GM23338 (cell line): ENCODE results near the gene EVC2. TPM values are rescaled to one million over a fixed set of nuclear protein-coding genes. Genes with fewer than 3 reads are reported as not detected.
A peak's percentile ranks its signal among the peaks of the same experiment; 100 is the strongest.

Source experiments
- ATAC-seq: fragments of 200-7000 bp; cut with Tn5 transposase; 3 replicates; pipeline ENCODE4 v1.9.1; 2020
- DNase-seq: peaks from one replicate; pipeline ENCODE4 v3.0.0-alpha.2; 2015; ENCODE audit warnings: low spot score
- H2AFZ ChIP-seq: fragments of 200-600 bp; sonication (generic); 2 replicates; pipeline ENCODE4 v1.8.0; 2016; ENCODE audit warnings: antibody characterized with exemption, mild to moderate bottlenecking, moderate library complexity
- H3F3A ChIP-seq: fragments of 200-600 bp; sonication (generic); replicated peaks from 2 replicates; pipeline ENCODE4 v1.8.0; 2017; ENCODE audit warnings: antibody characterized with exemption, mixed run types, low read depth
- H3K27ac ChIP-seq: fragments of 200-600 bp; sonication (generic); 2 replicates; pipeline ENCODE4 v1.6.1; 2016; ENCODE audit warnings: low read depth
- H3K27me3 ChIP-seq: fragments of 200-600 bp; sonication (generic); 2 replicates; pipeline ENCODE4 v1.8.0; 2016; ENCODE audit warnings: mild to moderate bottlenecking, mixed run types, moderate library complexity; ENCODE audit not compliant: insufficient read depth
- H3K36me3 ChIP-seq: fragments of 200-600 bp; sonication (generic); 2 replicates; pipeline ENCODE4 v1.8.0; 2016; ENCODE audit warnings: mild to moderate bottlenecking; ENCODE audit not compliant: insufficient read depth
- H3K4me1 ChIP-seq: fragments of 200-600 bp; sonication (generic); 2 replicates; pipeline ENCODE4 v1.8.0; 2016; ENCODE audit warnings: mild to moderate bottlenecking, moderate library complexity; ENCODE audit not compliant: insufficient read depth
- H3K4me2 ChIP-seq: fragments of 200-600 bp; sonication (generic); 2 replicates; pipeline ENCODE4 v1.7.1; 2017; ENCODE audit warnings: mixed run types
- H3K4me3 ChIP-seq: fragments of 200-600 bp; sonication (generic); 2 replicates; pipeline ENCODE4 v1.6.1; 2016; ENCODE audit warnings: mixed run types
- H3K79me2 ChIP-seq: fragments of 200-600 bp; sonication (generic); replicated peaks from 2 replicates; pipeline ENCODE4 v1.8.0; 2017; ENCODE audit warnings: mild to moderate bottlenecking; ENCODE audit not compliant: insufficient read depth
- H3K9me2 ChIP-seq: fragments of 200-600 bp; sonication (generic); 2 replicates; pipeline ENCODE4 v1.8.0; 2017; ENCODE audit not compliant: insufficient read depth
- H4K20me1 ChIP-seq: fragments of 200-600 bp; sonication (generic); replicated peaks from 2 replicates; pipeline ENCODE4 v1.8.0; 2017; ENCODE audit warnings: mild to moderate bottlenecking; ENCODE audit not compliant: insufficient read depth
- H3K27ac Mint-ChIP-seq: 2 replicates; pipeline ENCODE4 v1.8.0; 2020; ENCODE audit warnings: inconsistent platforms, mild to moderate bottlenecking, moderate library complexity, mixed read lengths
- H3K27me3 Mint-ChIP-seq: 3 replicates; pipeline ENCODE4 v1.8.0; 2022; ENCODE audit warnings: low read depth, mild to moderate bottlenecking, moderate library complexity, mixed read lengths, inconsistent platforms; ENCODE audit not compliant: insufficient read depth, poor library complexity
- H3K36me3 Mint-ChIP-seq: 3 replicates; pipeline ENCODE4 v1.8.0; 2021; ENCODE audit warnings: low read depth, mild to moderate bottlenecking, inconsistent platforms, moderate library complexity, mixed read lengths
- H3K4me1 Mint-ChIP-seq: 3 replicates; pipeline ENCODE4 v1.8.0; 2020; ENCODE audit warnings: mild to moderate bottlenecking, inconsistent platforms, mixed read lengths
- H3K4me3 Mint-ChIP-seq: 3 replicates; pipeline ENCODE4 v1.8.0; 2021; ENCODE audit warnings: moderate library complexity, mild to moderate bottlenecking, inconsistent platforms, mixed read lengths
- H3K9me3 Mint-ChIP-seq: 3 replicates; pipeline ENCODE4 v1.8.0; 2020; ENCODE audit warnings: moderate library complexity, mild to moderate bottlenecking, inconsistent platforms, mixed read lengths
- CREB1 ChIP-seq: fragments of 250-450 bp; sonication (Bioruptor Pico); IDR thresholded peaks from 2 replicates; pipeline ENCODE4 v1.5.0; 2020; ENCODE audit warnings: low read depth, mild to moderate bottlenecking, moderate library complexity
- EZH2 ChIP-seq: fragments of 200-600 bp; sonication (generic); IDR thresholded peaks from one replicate; pipeline ENCODE4 v1.8.0; 2017; ENCODE audit warnings: antibody characterized with exemption, mild to moderate bottlenecking, low read depth; ENCODE audit not compliant: unreplicated experiment
- EZH2phosphoT487 ChIP-seq: fragments of 200-600 bp; sonication (generic); IDR thresholded peaks from one replicate; pipeline ENCODE4 v1.8.1; 2018; ENCODE audit warnings: antibody characterized with exemption; ENCODE audit not compliant: unreplicated experiment
- JUNB ChIP-seq: IDR thresholded peaks from one replicate; pipeline ENCODE4 v1.6.1; 2016; ENCODE audit warnings: antibody characterized with exemption; ENCODE audit not compliant: unreplicated experiment
- NANOG ChIP-seq: IDR thresholded peaks from 2 replicates; pipeline ENCODE4 v1.6.1; 2016; ENCODE audit warnings: antibody characterized with exemption, borderline replicate concordance
- POLR2AphosphoS5 ChIP-seq: IDR thresholded peaks from 2 replicates; pipeline ENCODE4 v1.6.1; 2016; ENCODE audit warnings: antibody characterized with exemption, low read depth
- STAT1 ChIP-seq: IDR thresholded peaks from one replicate; pipeline ENCODE4 v1.6.1; 2016; ENCODE audit warnings: antibody characterized with exemption; ENCODE audit not compliant: unreplicated experiment
- ZNF114 ChIP-seq: fragments of 250-450 bp; sonication (Bioruptor Pico); IDR thresholded peaks from 2 replicates; pipeline ENCODE4 v1.5.0; 2020; ENCODE audit warnings: mild to moderate bottlenecking, moderate library complexity
- ZNF331 ChIP-seq: fragments of 250-450 bp; sonication (Bioruptor Pico); IDR thresholded peaks from 2 replicates; pipeline ENCODE4 v1.5.0; 2020; ENCODE audit warnings: low read depth, mild to moderate bottlenecking, moderate library complexity
- polyA plus RNA-seq: library from polyadenylated mRNA; unstranded; fragments of >200 nt; fragmentation: Nextera tagmentation; extraction: Ambion mirVana; gene quantifications from 2 replicates; pipeline ENCODE4 v1.2.1, GENCODE V29; 2016
- total RNA-seq: library from RNA; depleted of rRNA; stranded (reverse); fragments of >200 nt; shearing (Covaris generic); gene quantifications from 2 replicates; pipeline ENCODE4 v1.2.3, GENCODE V29; 2014
- TF ChIP-seq, protein P1 (sequence below): fragments of 250-450 bp; sonication (Bioruptor Pico); IDR thresholded peaks from 2 replicates; pipeline ENCODE4 v1.5.0; 2020; ENCODE audit warnings: mild to moderate bottlenecking, moderate library complexity
- TF ChIP-seq, protein P2 (sequence below): IDR thresholded peaks from 2 replicates; pipeline ENCODE4 v1.6.1; 2016; ENCODE audit warnings: antibody characterized with exemption
- TF ChIP-seq, protein P3 (sequence below), 2 experiments: fragments of 200-600 bp in 1 of 2; sonication (generic) in 1 of 2; conservative IDR thresholded peaks; 2 replicates each; pipeline versions ENCODE4 v1.5.1 to v1.6.1; 2016 to 2017; ENCODE audit warnings: antibody characterized with exemption in 2 of 2, low read depth in 2 of 2, mild to moderate bottlenecking in 2 of 2, moderate library complexity in 1 of 2
- TF ChIP-seq, protein P4 (sequence below): IDR thresholded peaks from one replicate; pipeline ENCODE4 v1.6.1; 2018; ENCODE audit warnings: antibody characterized with exemption; ENCODE audit not compliant: unreplicated experiment

Gene EVC2
- total and polyA plus RNA-seq, 2 experiments from 2014 or later = 3.4 to 11.5 TPM

DNA sequence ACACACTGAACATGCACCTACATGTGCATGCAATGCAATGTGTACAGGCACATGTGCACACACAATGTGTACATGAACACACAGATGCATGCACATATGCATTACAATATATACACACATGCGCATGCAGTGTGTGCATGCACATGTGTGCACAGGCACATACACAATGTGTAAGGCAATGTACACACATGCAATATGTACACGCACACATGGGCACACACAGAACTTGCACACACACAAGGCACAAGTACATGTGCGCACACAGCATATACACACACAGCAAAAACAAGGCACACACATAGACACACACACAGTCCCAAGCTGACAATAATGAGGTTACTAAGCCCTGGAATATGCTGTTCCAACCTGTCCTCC, 76.3 kb downstream of the EVC2 start:
- Histone ChIP-seq H3K27ac (peak overlapping the region; percentile 73; the same call in 1 of the 2 replicates), H3K4me3 (no peak overlapping the region), H3K9me2 (no peaks in the 10 kb centered on the region), H3K36me3 (no peaks in the 10 kb centered on the region), H3F3A (no peaks in the 10 kb centered on the region), H2AFZ (no peak overlapping the region), H3K4me2 (no peak overlapping the region), H3K79me2 (no peaks in the 10 kb centered on the region), H3K4me1 (no peaks in the 10 kb centered on the region; the same call in 1 of the 2 replicates), H4K20me1 (no peaks in the 10 kb centered on the region; the same call in 1 of the 2 replicates), H3K27me3 (no peaks in the 10 kb centered on the region)
- Mint-ChIP-seq H3K27me3 (no peaks in the 10 kb centered on the region), H3K9me3 (peaks cover 2% of the 10 kb centered on the region; the same call in 1 of the 3 replicates), H3K4me1 (peaks cover 13% of the 10 kb centered on the region; the same call in 2 of the 3 replicates), H3K4me3 (no peak overlapping the region), H3K27ac (peak overlapping the region; percentile 44; the same call in 1 of the 2 replicates), H3K36me3 (0 out of 3 replicates have a peak, but pooled peaks cover 3% of the 10 kb centered on the region)
- TF ChIP-seq, protein P1, sequence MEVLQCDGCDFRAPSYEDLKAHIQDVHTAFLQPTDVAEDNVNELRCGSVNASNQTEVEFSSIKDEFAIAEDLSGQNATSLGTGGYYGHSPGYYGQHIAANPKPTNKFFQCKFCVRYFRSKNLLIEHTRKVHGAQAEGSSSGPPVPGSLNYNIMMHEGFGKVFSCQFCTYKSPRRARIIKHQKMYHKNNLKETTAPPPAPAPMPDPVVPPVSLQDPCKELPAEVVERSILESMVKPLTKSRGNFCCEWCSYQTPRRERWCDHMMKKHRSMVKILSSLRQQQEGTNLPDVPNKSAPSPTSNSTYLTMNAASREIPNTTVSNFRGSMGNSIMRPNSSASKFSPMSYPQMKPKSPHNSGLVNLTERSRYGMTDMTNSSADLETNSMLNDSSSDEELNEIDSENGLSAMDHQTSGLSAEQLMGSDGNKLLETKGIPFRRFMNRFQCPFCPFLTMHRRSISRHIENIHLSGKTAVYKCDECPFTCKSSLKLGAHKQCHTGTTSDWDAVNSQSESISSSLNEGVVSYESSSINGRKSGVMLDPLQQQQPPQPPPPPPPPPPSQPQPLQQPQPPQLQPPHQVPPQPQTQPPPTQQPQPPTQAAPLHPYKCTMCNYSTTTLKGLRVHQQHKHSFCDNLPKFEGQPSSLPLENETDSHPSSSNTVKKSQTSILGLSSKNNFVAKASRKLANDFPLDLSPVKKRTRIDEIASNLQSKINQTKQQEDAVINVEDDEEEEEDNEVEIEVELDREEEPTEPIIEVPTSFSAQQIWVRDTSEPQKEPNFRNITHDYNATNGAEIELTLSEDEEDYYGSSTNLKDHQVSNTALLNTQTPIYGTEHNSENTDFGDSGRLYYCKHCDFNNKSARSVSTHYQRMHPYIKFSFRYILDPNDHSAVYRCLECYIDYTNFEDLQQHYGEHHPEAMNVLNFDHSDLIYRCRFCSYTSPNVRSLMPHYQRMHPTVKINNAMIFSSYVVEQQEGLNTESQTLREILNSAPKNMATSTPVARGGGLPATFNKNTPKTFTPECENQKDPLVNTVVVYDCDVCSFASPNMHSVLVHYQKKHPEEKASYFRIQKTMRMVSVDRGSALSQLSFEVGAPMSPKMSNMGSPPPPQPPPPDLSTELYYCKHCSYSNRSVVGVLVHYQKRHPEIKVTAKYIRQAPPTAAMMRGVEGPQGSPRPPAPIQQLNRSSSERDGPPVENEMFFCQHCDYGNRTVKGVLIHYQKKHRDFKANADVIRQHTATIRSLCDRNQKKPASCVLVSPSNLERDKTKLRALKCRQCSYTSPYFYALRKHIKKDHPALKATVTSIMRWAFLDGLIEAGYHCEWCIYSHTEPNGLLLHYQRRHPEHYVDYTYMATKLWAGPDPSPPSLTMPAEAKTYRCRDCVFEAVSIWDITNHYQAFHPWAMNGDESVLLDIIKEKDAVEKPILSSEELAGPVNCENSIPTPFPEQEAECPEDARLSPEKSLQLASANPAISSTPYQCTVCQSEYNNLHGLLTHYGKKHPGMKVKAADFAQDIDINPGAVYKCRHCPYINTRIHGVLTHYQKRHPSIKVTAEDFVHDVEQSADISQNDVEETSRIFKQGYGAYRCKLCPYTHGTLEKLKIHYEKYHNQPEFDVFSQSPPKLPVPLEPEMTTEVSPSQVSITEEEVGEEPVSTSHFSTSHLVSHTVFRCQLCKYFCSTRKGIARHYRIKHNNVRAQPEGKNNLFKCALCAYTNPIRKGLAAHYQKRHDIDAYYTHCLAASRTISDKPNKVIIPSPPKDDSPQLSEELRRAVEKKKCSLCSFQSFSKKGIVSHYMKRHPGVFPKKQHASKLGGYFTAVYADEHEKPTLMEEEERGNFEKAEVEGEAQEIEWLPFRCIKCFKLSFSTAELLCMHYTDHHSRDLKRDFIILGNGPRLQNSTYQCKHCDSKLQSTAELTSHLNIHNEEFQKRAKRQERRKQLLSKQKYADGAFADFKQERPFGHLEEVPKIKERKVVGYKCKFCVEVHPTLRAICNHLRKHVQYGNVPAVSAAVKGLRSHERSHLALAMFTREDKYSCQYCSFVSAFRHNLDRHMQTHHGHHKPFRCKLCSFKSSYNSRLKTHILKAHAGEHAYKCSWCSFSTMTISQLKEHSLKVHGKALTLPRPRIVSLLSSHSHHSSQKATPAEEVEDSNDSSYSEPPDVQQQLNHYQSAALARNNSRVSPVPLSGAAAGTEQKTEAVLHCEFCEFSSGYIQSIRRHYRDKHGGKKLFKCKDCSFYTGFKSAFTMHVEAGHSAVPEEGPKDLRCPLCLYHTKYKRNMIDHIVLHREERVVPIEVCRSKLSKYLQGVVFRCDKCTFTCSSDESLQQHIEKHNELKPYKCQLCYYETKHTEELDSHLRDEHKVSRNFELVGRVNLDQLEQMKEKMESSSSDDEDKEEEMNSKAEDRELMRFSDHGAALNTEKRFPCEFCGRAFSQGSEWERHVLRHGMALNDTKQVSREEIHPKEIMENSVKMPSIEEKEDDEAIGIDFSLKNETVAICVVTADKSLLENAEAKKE = no peak
- TF ChIP-seq EZH2 (no peak), JUNB (no peak), NANOG (no peak), STAT1 (no peak), ZNF114 (CRISPR knock-in tag) (no peak), ZNF331 (CRISPR knock-in tag) (no peak), CREB1 (CRISPR knock-in tag) (no peak), POLR2AphosphoS5 (no peak), EZH2phosphoT487 (no peak)
- TF ChIP-seq, protein P2, sequence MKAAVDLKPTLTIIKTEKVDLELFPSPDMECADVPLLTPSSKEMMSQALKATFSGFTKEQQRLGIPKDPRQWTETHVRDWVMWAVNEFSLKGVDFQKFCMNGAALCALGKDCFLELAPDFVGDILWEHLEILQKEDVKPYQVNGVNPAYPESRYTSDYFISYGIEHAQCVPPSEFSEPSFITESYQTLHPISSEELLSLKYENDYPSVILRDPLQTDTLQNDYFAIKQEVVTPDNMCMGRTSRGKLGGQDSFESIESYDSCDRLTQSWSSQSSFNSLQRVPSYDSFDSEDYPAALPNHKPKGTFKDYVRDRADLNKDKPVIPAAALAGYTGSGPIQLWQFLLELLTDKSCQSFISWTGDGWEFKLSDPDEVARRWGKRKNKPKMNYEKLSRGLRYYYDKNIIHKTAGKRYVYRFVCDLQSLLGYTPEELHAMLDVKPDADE = no peak
- TF ChIP-seq, protein P3, sequence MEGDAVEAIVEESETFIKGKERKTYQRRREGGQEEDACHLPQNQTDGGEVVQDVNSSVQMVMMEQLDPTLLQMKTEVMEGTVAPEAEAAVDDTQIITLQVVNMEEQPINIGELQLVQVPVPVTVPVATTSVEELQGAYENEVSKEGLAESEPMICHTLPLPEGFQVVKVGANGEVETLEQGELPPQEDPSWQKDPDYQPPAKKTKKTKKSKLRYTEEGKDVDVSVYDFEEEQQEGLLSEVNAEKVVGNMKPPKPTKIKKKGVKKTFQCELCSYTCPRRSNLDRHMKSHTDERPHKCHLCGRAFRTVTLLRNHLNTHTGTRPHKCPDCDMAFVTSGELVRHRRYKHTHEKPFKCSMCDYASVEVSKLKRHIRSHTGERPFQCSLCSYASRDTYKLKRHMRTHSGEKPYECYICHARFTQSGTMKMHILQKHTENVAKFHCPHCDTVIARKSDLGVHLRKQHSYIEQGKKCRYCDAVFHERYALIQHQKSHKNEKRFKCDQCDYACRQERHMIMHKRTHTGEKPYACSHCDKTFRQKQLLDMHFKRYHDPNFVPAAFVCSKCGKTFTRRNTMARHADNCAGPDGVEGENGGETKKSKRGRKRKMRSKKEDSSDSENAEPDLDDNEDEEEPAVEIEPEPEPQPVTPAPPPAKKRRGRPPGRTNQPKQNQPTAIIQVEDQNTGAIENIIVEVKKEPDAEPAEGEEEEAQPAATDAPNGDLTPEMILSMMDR (conservative IDR thresholded peaks at IDR 0.05; ENCODE audit: low read depth in 2 of 2) = no peak
- TF ChIP-seq, protein P4, sequence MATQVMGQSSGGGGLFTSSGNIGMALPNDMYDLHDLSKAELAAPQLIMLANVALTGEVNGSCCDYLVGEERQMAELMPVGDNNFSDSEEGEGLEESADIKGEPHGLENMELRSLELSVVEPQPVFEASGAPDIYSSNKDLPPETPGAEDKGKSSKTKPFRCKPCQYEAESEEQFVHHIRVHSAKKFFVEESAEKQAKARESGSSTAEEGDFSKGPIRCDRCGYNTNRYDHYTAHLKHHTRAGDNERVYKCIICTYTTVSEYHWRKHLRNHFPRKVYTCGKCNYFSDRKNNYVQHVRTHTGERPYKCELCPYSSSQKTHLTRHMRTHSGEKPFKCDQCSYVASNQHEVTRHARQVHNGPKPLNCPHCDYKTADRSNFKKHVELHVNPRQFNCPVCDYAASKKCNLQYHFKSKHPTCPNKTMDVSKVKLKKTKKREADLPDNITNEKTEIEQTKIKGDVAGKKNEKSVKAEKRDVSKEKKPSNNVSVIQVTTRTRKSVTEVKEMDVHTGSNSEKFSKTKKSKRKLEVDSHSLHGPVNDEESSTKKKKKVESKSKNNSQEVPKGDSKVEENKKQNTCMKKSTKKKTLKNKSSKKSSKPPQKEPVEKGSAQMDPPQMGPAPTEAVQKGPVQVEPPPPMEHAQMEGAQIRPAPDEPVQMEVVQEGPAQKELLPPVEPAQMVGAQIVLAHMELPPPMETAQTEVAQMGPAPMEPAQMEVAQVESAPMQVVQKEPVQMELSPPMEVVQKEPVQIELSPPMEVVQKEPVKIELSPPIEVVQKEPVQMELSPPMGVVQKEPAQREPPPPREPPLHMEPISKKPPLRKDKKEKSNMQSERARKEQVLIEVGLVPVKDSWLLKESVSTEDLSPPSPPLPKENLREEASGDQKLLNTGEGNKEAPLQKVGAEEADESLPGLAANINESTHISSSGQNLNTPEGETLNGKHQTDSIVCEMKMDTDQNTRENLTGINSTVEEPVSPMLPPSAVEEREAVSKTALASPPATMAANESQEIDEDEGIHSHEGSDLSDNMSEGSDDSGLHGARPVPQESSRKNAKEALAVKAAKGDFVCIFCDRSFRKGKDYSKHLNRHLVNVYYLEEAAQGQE = no peak
- ATAC-seq (no peak), DNase-seq (no peak)
